Prostate gland (tissue), 2 donors: ENCODE data around the gene SMIM35. TPM values are rescaled to one million over a fixed set of nuclear protein-coding genes. Genes with fewer than 3 reads are reported as not detected.

Experiments used
- DNase-seq: peaks from one replicate; pipeline ENCODE4 v3.0.0-alpha.2; 2019; ENCODE audit warnings: low spot score
- H3K27ac ChIP-seq, 2 donors: fragments of 200-600 bp; sonication (generic); 2 replicates each; pipeline ENCODE4 v1.5.1; 2017 to 2019
- H3K27me3 ChIP-seq: fragments of 200-600 bp; sonication (generic); replicated peaks from 2 replicates; pipeline ENCODE4 v1.5.1; 2019; ENCODE audit not compliant: insufficient read depth
- H3K36me3 ChIP-seq, 2 donors: fragments of 200-600 bp; sonication (generic); 1 replicate in 1 of 2; 2 replicates in 1 of 2; pipeline versions ENCODE4 v1.5.1 to v1.8.1; 2017 to 2019
- H3K4me1 ChIP-seq: fragments of 200-600 bp; sonication (generic); replicated peaks from 2 replicates; pipeline ENCODE4 v1.5.1; 2019
- H3K4me3 ChIP-seq, 2 donors: fragments of 200-600 bp; sonication (generic); 2 replicates each; pipeline ENCODE4 v1.5.1; 2017 to 2019
- H3K9me3 ChIP-seq: fragments of 200-600 bp; sonication (generic); 2 replicates; pipeline ENCODE4 v1.5.1; 2017
- CTCF ChIP-seq, 4 experiments: fragments of 200-600 bp in 2 of 4; fragments of 450-650 bp in 2 of 4; sonication (generic) in 2 of 4; IDR thresholded peaks; 1 replicate in 3 of 4; 2 replicates in 1 of 4; pipeline ENCODE4 v1.5.1; 2016 to 2019; ENCODE audit warnings: antibody characterized with exemption in 4 of 4, mild to moderate bottlenecking in 2 of 4, moderate library complexity in 2 of 4
- POLR2A ChIP-seq: fragments of 450-650 bp; IDR thresholded peaks from one replicate; pipeline ENCODE4 v1.6.1; 2016; ENCODE audit warnings: antibody characterized with exemption, mild to moderate bottlenecking
- POLR2AphosphoS5 ChIP-seq: sonication (generic); formaldehyde crosslinking; IDR thresholded peaks from one replicate; pipeline ENCODE4 v1.6.1; 2017; ENCODE audit warnings: antibody characterized with exemption
- WGBS: methylation state at CpG from one replicate; pipeline ENCODE4 v1.1.5; 2018; 5-methylcytosine and 5-hydroxymethylcytosine counted together
- intact Hi-C: fragments of 100-400 bp; cut with DNase I; formaldehyde crosslinking; loops from one replicate; pipeline ENCODE4 v1.14.2; 2022
- total RNA-seq, 2 donors: library from RNA; depleted of rRNA; stranded (reverse); fragments of >200 nt; gene quantifications; one replicate each; pipeline ENCODE4 v1.1.0, GENCODE V29; 2016

Gene SMIM35
- total RNA-seq, 2 donors from 2014 or later: 0.09 TPM; not detected in 1

GRCh38 chr11:118111019-118111743 lies 24.4 kb upstream of the SMIM35 start:
- no peak for DNase-seq
- Histone ChIP-seq H3K36me3 (no peaks in the 10 kb centered on the region), H3K9me3 (no peaks in the 10 kb centered on the region), H3K4me1 (no peaks in the 10 kb centered on the region), H3K27me3 (no peaks in the 10 kb centered on the region), H3K27ac (no peak overlapping the region), H3K4me3 (no peak overlapping the region)
- intact Hi-C loops: no loop called here
- WGBS: 52% methylated on average over 8 of the region's 8 CpGs
- TF ChIP-seq CTCF (IDR thresholded peaks at IDR 0.05): no peak
- TF ChIP-seq POLR2A: no peak
- TF ChIP-seq POLR2AphosphoS5: no peak

GRCh38 chr11:118109231-118109630 lies 22.5 kb upstream of the SMIM35 start:
- Histone ChIP-seq H3K4me3 (no peak overlapping the region), H3K4me1 (no peaks in the 10 kb centered on the region), H3K27me3 (no peaks in the 10 kb centered on the region), H3K36me3 (no peaks in the 10 kb centered on the region), H3K9me3 (no peaks in the 10 kb centered on the region), H3K27ac (no peak overlapping the region)
- TF ChIP-seq CTCF (IDR thresholded peaks at IDR 0.05) (no peak), POLR2AphosphoS5 (no peak)
- 52% methylated on average over 2 of the region's 2 CpGs for WGBS
- no peak for DNase-seq
- intact Hi-C loops: no loop called here

- TF ChIP-seq CTCF (IDR thresholded peaks at IDR 0.05) (no peak), POLR2AphosphoS5 (no peak), POLR2A (no peak)
- WGBS: 76% methylated on average over 5 of the region's 5 CpGs
- no peak for DNase-seq
- no peaks in the 10 kb centered on the region for H3K27me3 ChIP-seq
- H3K4me1 ChIP-seq: no peaks in the 10 kb centered on the region
- no peaks in the 10 kb centered on the region for H3K9me3 ChIP-seq
- no peak overlapping the region for H3K27ac ChIP-seq
- H3K36me3 ChIP-seq: no peaks in the 10 kb centered on the region
- intact Hi-C loops: no loop called here
- no peak overlapping the region for H3K4me3 ChIP-seq
Observed at GRCh38 chr11:118108513-118108912, 21.8 kb upstream of the SMIM35 start.

GRCh38 chr11:118106789-118107335 lies 20.1 kb upstream of the SMIM35 start:
- intact Hi-C loops: no loop called here
- WGBS: 81% methylated on average over 2 of the region's 2 CpGs
- H3K4me3 ChIP-seq: no peak overlapping the region
- no peaks in the 10 kb centered on the region for H3K9me3 ChIP-seq
- no peak for DNase-seq
- no peaks in the 10 kb centered on the region for H3K4me1 ChIP-seq
- TF ChIP-seq POLR2A (no peak), CTCF (IDR thresholded peaks at IDR 0.05) (no peak), POLR2AphosphoS5 (no peak)
- H3K36me3 ChIP-seq: no peaks in the 10 kb centered on the region
- H3K27ac ChIP-seq: no peak overlapping the region
- H3K27me3 ChIP-seq: no peaks in the 10 kb centered on the region
